ENCODE results near the gene CHST8. TPM values are rescaled to one million over a fixed set of nuclear protein-coding genes. Genes with fewer than 3 reads are reported as not detected.
"Not testable (repeated sequence)": the region's sequence is repeated elsewhere in the genome, so short reads cannot be mapped to it uniquely, and the experiment has no call there.

Gene CHST8
- total and polyA plus RNA-seq, 12 donors, result 0.13 to 0.50 (median 0.22) TPM; not detected in 3

- DNase-seq (no peak), ATAC-seq (no peak)
- H3K9me3 ChIP-seq, result no peaks in the 10 kb centered on the region
- intact Hi-C loops (cut with DNase I), result loop anchor here in 1 of 10 donors (2.0 kb wide), 1 partner anchor 17 kb away; no protein-coding TSS in a partner anchor
- TF ChIP-seq, protein P1, sequence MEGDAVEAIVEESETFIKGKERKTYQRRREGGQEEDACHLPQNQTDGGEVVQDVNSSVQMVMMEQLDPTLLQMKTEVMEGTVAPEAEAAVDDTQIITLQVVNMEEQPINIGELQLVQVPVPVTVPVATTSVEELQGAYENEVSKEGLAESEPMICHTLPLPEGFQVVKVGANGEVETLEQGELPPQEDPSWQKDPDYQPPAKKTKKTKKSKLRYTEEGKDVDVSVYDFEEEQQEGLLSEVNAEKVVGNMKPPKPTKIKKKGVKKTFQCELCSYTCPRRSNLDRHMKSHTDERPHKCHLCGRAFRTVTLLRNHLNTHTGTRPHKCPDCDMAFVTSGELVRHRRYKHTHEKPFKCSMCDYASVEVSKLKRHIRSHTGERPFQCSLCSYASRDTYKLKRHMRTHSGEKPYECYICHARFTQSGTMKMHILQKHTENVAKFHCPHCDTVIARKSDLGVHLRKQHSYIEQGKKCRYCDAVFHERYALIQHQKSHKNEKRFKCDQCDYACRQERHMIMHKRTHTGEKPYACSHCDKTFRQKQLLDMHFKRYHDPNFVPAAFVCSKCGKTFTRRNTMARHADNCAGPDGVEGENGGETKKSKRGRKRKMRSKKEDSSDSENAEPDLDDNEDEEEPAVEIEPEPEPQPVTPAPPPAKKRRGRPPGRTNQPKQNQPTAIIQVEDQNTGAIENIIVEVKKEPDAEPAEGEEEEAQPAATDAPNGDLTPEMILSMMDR (IDR thresholded peaks at IDR 0.05), result no peak
- peak overlapping the region in 2 of 10 donors; percentile 18 to 77 for H3K27ac ChIP-seq
- H3K27me3 ChIP-seq, result peaks cover 0 to 4% (median 0%) of the 10 kb centered on the region in 7 donors
- 82 to 83% methylated on average over 15 of the region's 15 CpGs for WGBS, 2 donors
- H3K4me3 ChIP-seq, result no peak overlapping the region
- peaks cover 0 to 41% (median 9%) of the 10 kb centered on the region in 9 donors for H3K36me3 ChIP-seq
- peaks cover 5 to 54% (median 16%) of the 10 kb centered on the region in 9 donors for H3K4me1 ChIP-seq
Observed at GRCh38 chr19:33815380-33816340, 193.9 kb downstream of the CHST8 start.

DNA sequence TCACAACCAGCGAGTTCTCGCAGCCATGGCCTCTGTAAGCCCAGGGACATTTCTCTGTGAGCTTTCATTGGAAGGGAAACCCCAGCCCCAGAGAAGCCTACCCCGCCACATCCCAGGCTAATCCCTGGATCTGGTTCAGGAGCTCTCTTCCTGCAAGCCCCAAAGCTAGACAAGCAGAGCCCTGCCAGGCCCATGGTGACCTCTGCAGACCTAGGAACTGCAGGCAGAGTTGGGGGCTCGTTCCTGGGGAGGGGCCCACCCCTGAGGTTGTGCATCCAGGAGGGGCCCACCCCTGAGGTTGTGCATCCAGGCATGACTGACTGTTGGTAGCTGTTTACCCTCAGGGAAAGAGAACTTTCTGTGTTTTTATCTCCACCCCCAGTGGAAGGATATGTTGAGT lies 196.7 kb downstream of the CHST8 start:
- TF ChIP-seq, protein P1 (IDR thresholded peaks at IDR 0.05), result no peak
- Histone ChIP-seq H3K4me1 (peaks cover 5 to 64% (median 28%) of the 10 kb centered on the region in 9 donors), H3K27ac (peak overlapping the region in 2 of 10 donors; percentile 88 to 94), H3K9me3 (peaks cover 0 to 4% (median 0%) of the 10 kb centered on the region in 11 donors), H3K36me3 (peaks cover 0 to 13% (median 0%) of the 10 kb centered on the region in 9 donors), H3K4me3 (no peak overlapping the region), H3K27me3 (peaks cover 0 to 7% (median 0%) of the 10 kb centered on the region in 7 donors)
- DNase-seq (no peak), ATAC-seq (no peak)
- intact Hi-C loops (cut with DNase I), result loop anchor here in 1 of 10 donors (2.0 kb wide), 1 partner anchor 20 kb away; no protein-coding TSS in a partner anchor
- 90 to 94% methylated on average over 4 of the region's 4 CpGs for WGBS, 2 donors

DNA sequence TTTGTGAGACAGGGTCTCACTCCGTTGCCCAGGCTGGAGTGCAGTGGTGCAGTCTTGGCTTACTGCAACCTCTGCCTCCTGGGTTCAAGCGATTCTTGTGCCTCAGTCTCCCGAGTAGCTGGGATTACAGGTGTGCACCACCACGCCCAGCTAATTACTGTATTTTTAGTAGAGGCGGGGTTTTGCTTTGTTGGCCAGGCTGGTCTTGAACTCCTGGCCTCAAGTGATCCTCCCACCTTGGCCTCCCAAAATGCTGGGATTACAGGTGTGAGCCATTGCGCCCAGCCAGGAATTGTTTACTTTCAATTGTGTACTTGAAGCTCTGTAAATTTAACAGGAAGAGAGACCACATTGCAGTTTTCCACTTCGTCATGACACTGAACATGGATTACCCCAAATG lies 197.3 kb downstream of the CHST8 start:
- H3K27ac ChIP-seq, result peak overlapping the region in 9 of 10 donors; percentile 77 to 94 (median 88)
- ATAC-seq, DNase-seq, H3K36me3 ChIP-seq, H3K9me3 ChIP-seq, H3K27me3 ChIP-seq: not testable (repeated sequence)
- peaks cover 5 to 64% (median 28%) of the 10 kb centered on the region in 9 donors for H3K4me1 ChIP-seq
- intact Hi-C loops (cut with DNase I), result loop anchor here in 1 of 10 donors (2.0 kb wide), 1 partner anchor 20 kb away; no protein-coding TSS in a partner anchor
- WGBS, 2 donors, result 95 to 98% methylated on average over 7 of the region's 7 CpGs
- H3K4me3 ChIP-seq, result peak overlapping the region in 1 of 10 donors; percentile 72

GRCh38 chr19:33819506-33819879 lies 197.7 kb downstream of the CHST8 start:
- intact Hi-C loops (cut with DNase I), result loop anchor here in 1 of 10 donors (2.0 kb wide), 1 partner anchor 21 kb away; no protein-coding TSS in a partner anchor
- no peak for DNase-seq
- Histone ChIP-seq H3K36me3 (peaks cover 0 to 4% (median 0%) of the 10 kb centered on the region in 9 donors), H3K27me3 (peaks cover 0 to 7% (median 0%) of the 10 kb centered on the region in 7 donors), H3K4me1 (peaks cover 5 to 64% (median 28%) of the 10 kb centered on the region in 9 donors), H3K9me3 (peaks cover 0 to 5% (median 0%) of the 10 kb centered on the region in 11 donors), H3K4me3 (peak overlapping the region; percentile 11 to 72 (median 50)), H3K27ac (peak overlapping the region; percentile 71 to 94 (median 86))
- WGBS, 2 donors, result 42 to 44% methylated on average over 10 of the region's 10 CpGs
- no peak for ATAC-seq
- TF ChIP-seq, protein P1 (IDR thresholded peaks at IDR 0.05), result no peak

Measured in heart right ventricle (tissue), 16 donors.